OCI-LY7 (cell line): ENCODE results near the gene FBXO7. TPM values are rescaled to one million over a fixed set of nuclear protein-coding genes. Genes with fewer than 3 reads are reported as not detected.

Experiments
- BruUV-seq: library from RNA; stranded (reverse); fragments of 400-500 nt; replicated peaks from 2 replicates; lab custom pipeline; 2021; lab: Mats Ljungman, UMichigan
- CTCF ChIA-PET: fragments of 300-600 bp; sonication (Branson Sonifier 250); formaldehyde crosslinking; loops from one replicate; lab custom pipeline; 2022; ENCODE audit warnings: antibody characterized with exemption; ENCODE audit not compliant: unreplicated experiment; lab: Charles Lee
- POLR2A ChIA-PET: fragments of 300-600 bp; sonication (Branson Sonifier 250); formaldehyde crosslinking; loops from one replicate; lab custom pipeline; 2022; ENCODE audit warnings: antibody characterized with exemption; lab: Charles Lee
- DNase-seq: peaks from one replicate; pipeline ENCODE4 v3.0.0-alpha.2; 2015; ENCODE audit warnings: low spot score
- H2AFZ ChIP-seq: fragments of 200-600 bp; sonication (generic), shearing (Covaris generic); 2 replicates; pipeline ENCODE4 v1.6.1; 2014; ENCODE audit warnings: mild to moderate bottlenecking, antibody characterized with exemption, low read length, moderate library complexity
- H3K27ac ChIP-seq: fragments of 200-600 bp; sonication (generic); 2 replicates; pipeline ENCODE4 v1.5.1; 2014; ENCODE audit warnings: mixed run types, low read depth, mild to moderate bottlenecking, moderate library complexity, low read length, inconsistent platforms; ENCODE audit not compliant: poor library complexity, severe bottlenecking
- H3K36me3 ChIP-seq: fragments of 200-600 bp; sonication (generic); 2 replicates; pipeline ENCODE4 v1.6.1; 2014; ENCODE audit warnings: mild to moderate bottlenecking, antibody characterized with exemption, low read length, moderate library complexity, mixed read lengths; ENCODE audit not compliant: insufficient read depth
- H3K4me1 ChIP-seq: fragments of 200-600 bp; sonication (generic); 2 replicates; pipeline ENCODE4 v1.5.1; 2014; ENCODE audit warnings: mild to moderate bottlenecking, low read length; ENCODE audit not compliant: insufficient read depth, poor library complexity, severe bottlenecking
- H3K4me2 ChIP-seq: fragments of 200-600 bp; sonication (generic); 2 replicates; pipeline ENCODE4 v1.6.1; 2014; ENCODE audit warnings: mild to moderate bottlenecking, low read length
- H3K4me3 ChIP-seq: fragments of 200-600 bp; sonication (generic); 2 replicates; pipeline ENCODE4 v1.5.1; 2014; ENCODE audit warnings: mild to moderate bottlenecking, low read depth, low read length; ENCODE audit not compliant: poor library complexity, severe bottlenecking
- H3K79me2 ChIP-seq: fragments of 200-600 bp; sonication (generic); 2 replicates; pipeline ENCODE4 v1.6.1; 2016; ENCODE audit warnings: low read depth, mild to moderate bottlenecking, low read length, moderate library complexity, mixed read lengths; ENCODE audit not compliant: insufficient read depth
- H3K9me2 ChIP-seq: fragments of 200-600 bp; sonication (generic); 2 replicates; pipeline ENCODE4 v1.6.1; 2016; ENCODE audit warnings: mild to moderate bottlenecking, low read length, mixed read lengths; ENCODE audit not compliant: insufficient read depth
- H3K9me3 ChIP-seq: fragments of 200-600 bp; sonication (generic); 2 replicates; pipeline ENCODE4 v1.6.1; 2014; ENCODE audit warnings: mild to moderate bottlenecking, mixed run types, low read length, mixed read lengths
- H4K20me1 ChIP-seq: fragments of 200-600 bp; sonication (generic); 2 replicates; pipeline ENCODE4 v1.6.1; 2014; ENCODE audit warnings: mild to moderate bottlenecking, antibody characterized with exemption, low read length, moderate library complexity, mixed read lengths; ENCODE audit not compliant: insufficient read depth
- CTCF ChIP-seq: fragments of 200-600 bp; sonication (generic); conservative IDR thresholded peaks from 2 replicates; pipeline ENCODE4 v1.5.1; 2014; ENCODE audit warnings: mild to moderate bottlenecking, antibody characterized with exemption, low read length, moderate library complexity, mixed read lengths
- EZH2phosphoT487 ChIP-seq: fragments of 200-600 bp; sonication (generic); IDR thresholded peaks from 2 replicates; pipeline ENCODE4 v1.6.1; 2018; ENCODE audit warnings: low read depth, borderline replicate concordance, mild to moderate bottlenecking, mixed run types, antibody characterized with exemption, low read length, moderate library complexity, mixed read lengths
- intact Hi-C: fragments of 100-400 bp; cut with micrococcal nuclease; formaldehyde crosslinking; loops from one replicate; pipeline ENCODE4 v1.10.0; 2022; ENCODE audit not compliant: unreplicated experiment
- total RNA-seq, 2 experiments: library from RNA; depleted of rRNA in 1 of 2; stranded (reverse); fragments of >200 nt in 1 of 2; shearing (Covaris generic) in 1 of 2; gene quantifications; 2 replicates each; pipeline ENCODE4 v1.2.3, GENCODE V29; 2014 to 2022

The FBXO7 gene
- total RNA-seq, 2 experiments from 2014 or later, result 73.8 to 81.9 TPM

GRCh38 chr22:32501836-32502752 is 27.5 kb downstream of the FBXO7 start:
- no peak overlapping the region for H3K4me2 ChIP-seq
- ChIA-PET POLR2A (interaction anchor here (0.6 kb wide), 1 partner anchor 8 kb away, joined by 5 read pairs; no protein-coding TSS in a partner anchor), CTCF (no interaction called here)
- H4K20me1 ChIP-seq, result no peaks in the 10 kb centered on the region
- H3K79me2 ChIP-seq, result no peaks in the 10 kb centered on the region
- H2AFZ ChIP-seq, result no peak overlapping the region
- no peak overlapping the region for H3K4me3 ChIP-seq
- H3K27ac ChIP-seq, result no peak overlapping the region
- no peaks in the 10 kb centered on the region for H3K9me3 ChIP-seq
- H3K4me1 ChIP-seq, result no peaks in the 10 kb centered on the region
- BruUV-seq, result no TSS peak
- intact Hi-C loops, result no loop called here
- H3K9me2 ChIP-seq, result no peaks in the 10 kb centered on the region
- DNase-seq, result no peak
- TF ChIP-seq CTCF, result no peak
- no peak for TF ChIP-seq EZH2phosphoT487
- H3K36me3 ChIP-seq, result peaks cover 25% of the 10 kb centered on the region

- DNase-seq, result no peak
- no peaks in the 10 kb centered on the region for H3K36me3 ChIP-seq
- no peaks in the 10 kb centered on the region for H3K9me3 ChIP-seq
- TF ChIP-seq EZH2phosphoT487, result no peak
- TF ChIP-seq CTCF, result no peak
- ChIA-PET CTCF (no interaction called here), POLR2A (no interaction called here)
- no peaks in the 10 kb centered on the region for H3K9me2 ChIP-seq
- H3K79me2 ChIP-seq, result no peaks in the 10 kb centered on the region
- intact Hi-C loops, result no loop called here
- no peak overlapping the region for H2AFZ ChIP-seq
- no peaks in the 10 kb centered on the region for H4K20me1 ChIP-seq
- no TSS peak for BruUV-seq
- no peak overlapping the region for H3K4me3 ChIP-seq
- no peak overlapping the region for H3K4me2 ChIP-seq
- no peaks in the 10 kb centered on the region for H3K4me1 ChIP-seq
- no peak overlapping the region for H3K27ac ChIP-seq
Measured at GRCh38 chr22:32509045-32509444, 34.4 kb downstream of the FBXO7 start.

- CTCF ChIA-PET, result no interaction called here
Measured at GRCh38 chr22:32511274-32511673, 36.7 kb downstream of the FBXO7 start.

More at GRCh38 chr22:32511274-32511673, 36.7 kb downstream of the FBXO7 start:
- no peaks in the 10 kb centered on the region for H3K36me3 ChIP-seq
- no peaks in the 10 kb centered on the region for H3K9me2 ChIP-seq
- no peak overlapping the region for H3K4me2 ChIP-seq
- H4K20me1 ChIP-seq, result no peaks in the 10 kb centered on the region
- no peaks in the 10 kb centered on the region for H3K9me3 ChIP-seq
- POLR2A ChIA-PET, result no interaction called here
- H3K4me3 ChIP-seq, result no peak overlapping the region
- intact Hi-C loops, result no loop called here
- no peak for TF ChIP-seq CTCF
- TF ChIP-seq EZH2phosphoT487, result no peak
- no peak overlapping the region for H2AFZ ChIP-seq
- no peak for DNase-seq
- no peaks in the 10 kb centered on the region for H3K79me2 ChIP-seq
- no TSS peak for BruUV-seq
- H3K27ac ChIP-seq, result no peak overlapping the region
- H3K4me1 ChIP-seq, result no peaks in the 10 kb centered on the region
